GM19372 (cell line): Measurements from ENCODE around the gene ATXN3.

Experiments
- ATAC-seq: cut with Tn5 transposase; IDR thresholded peaks from one replicate; pipeline ENCODE4 v1.9.1; 2021; ENCODE audit warnings: mild to moderate bottlenecking, low read depth, moderate library complexity; ENCODE audit not compliant: unreplicated experiment

ATXN3 gene

GRCh38 chr14:92012121-92012748, 94.1 kb downstream of the ATXN3 start:
- ATAC-seq = no peak

GRCh38 chr14:92010644-92011043, 95.7 kb downstream of the ATXN3 start:
- no peak for ATAC-seq

GRCh38 chr14:92009604-92010003, 96.8 kb downstream of the ATXN3 start:
- ATAC-seq = no peak
